Transverse colon (tissue), 3 donors: Measurements from ENCODE around the gene ZNF652.
"Not testable (repeated sequence)": the region's sequence is repeated elsewhere in the genome, so short reads cannot be mapped to it uniquely, and the experiment has no call there.

ENCODE experiments used
- CTCF ChIP-seq, 5 experiments: fragments of 200-600 bp in 3 of 5; fragments of 450-650 bp in 2 of 5; sonication (generic) in 3 of 5; IDR thresholded peaks; 1 replicate in 2 of 5; 2 replicates in 3 of 5; pipeline ENCODE4 v1.5.1; 2016 to 2017; ENCODE audit warnings: antibody characterized with exemption in 5 of 5, inconsistent platforms in 3 of 5, mild to moderate bottlenecking in 2 of 5, moderate library complexity in 1 of 5
- POLR2A ChIP-seq: fragments of 450-650 bp; IDR thresholded peaks from one replicate; pipeline ENCODE4 v1.6.1; 2016; ENCODE audit warnings: antibody characterized with exemption, mild to moderate bottlenecking, moderate library complexity

GRCh38 chr17:49275981-49276380, 86.1 kb downstream of the ZNF652 start:
- TF ChIP-seq POLR2A; CTCF (IDR thresholded peaks at IDR 0.05): not testable (repeated sequence)
